Thymus (tissue), 11 donors: ENCODE results near the gene MYH9. TPM values are rescaled to one million over a fixed set of nuclear protein-coding genes. Genes with fewer than 3 reads are reported as not detected.
"Not testable (repeated sequence)": the region's sequence is repeated elsewhere in the genome, so short reads cannot be mapped to it uniquely, and the experiment has no call there.

Experiments
- DNase-seq, 9 donors: peaks; one replicate each; pipeline ENCODE4 v3.0.0-alpha.2; 2013; ENCODE audit warnings: low spot score in 9 of 9, low read depth in 6 of 9, missing footprints in 1 of 9
- H3K27ac ChIP-seq, 2 donors: one replicate each; pipeline ENCODE4 v1.5.1; 2013; ENCODE audit warnings: control low read depth in 1 of 2, low read depth in 1 of 2, low read length in 1 of 2, mild to moderate bottlenecking in 1 of 2, moderate library complexity in 1 of 2
- H3K27me3 ChIP-seq, 2 donors: one replicate each; pipeline ENCODE4 v1.5.1; 2013; ENCODE audit warnings: low read length in 1 of 2; ENCODE audit not compliant: control insufficient read depth in 2 of 2, insufficient read depth in 1 of 2
- H3K36me3 ChIP-seq, 2 donors: one replicate each; pipeline ENCODE4 v1.5.1; 2013; ENCODE audit warnings: low read length in 1 of 2, mild to moderate bottlenecking in 1 of 2, moderate library complexity in 1 of 2; ENCODE audit not compliant: control insufficient read depth in 2 of 2, insufficient read depth in 2 of 2
- H3K4me1 ChIP-seq, 2 donors: one replicate each; pipeline ENCODE4 v1.5.1; 2013; ENCODE audit warnings: low read length in 2 of 2; ENCODE audit not compliant: control insufficient read depth in 2 of 2, insufficient read depth in 2 of 2
- H3K4me3 ChIP-seq, 2 donors: one replicate each; pipeline ENCODE4 v1.5.1; 2013; ENCODE audit warnings: low read length in 2 of 2, control low read depth in 1 of 2, mild to moderate bottlenecking in 1 of 2
- H3K9me3 ChIP-seq, 2 donors: one replicate each; pipeline ENCODE4 v1.5.1; 2013; ENCODE audit warnings: low read length in 1 of 2, mild to moderate bottlenecking in 1 of 2; ENCODE audit not compliant: control insufficient read depth in 2 of 2, insufficient read depth in 1 of 2
- WGBS: extraction: QIAGEN DNeasy Blood & Tissue Kit; methylation state at CpG from one replicate; pipeline ENCODE4 v1.1.7; 2013; 5-methylcytosine and 5-hydroxymethylcytosine counted together
- polyA plus RNA-seq: library from polyadenylated mRNA; stranded (reverse); fragments of 200-250 nt; gene quantifications from one replicate; pipeline ENCODE4 v1.2.3, GENCODE V29; 2013
- total RNA-seq: library from RNA; stranded (reverse); fragments of 120-200 nt; gene quantifications from one replicate; pipeline ENCODE4 v1.2.4, GENCODE V29; 2013
- donor health status: healthy.

The MYH9 gene
- total and polyA plus RNA-seq, 2 donors = 123 to 155 TPM

GRCh38 chr22:36425977-36426523, 38.3 kb upstream of the MYH9 start:
- 90% methylated on average over 2 of the region's 2 CpGs for WGBS
- peak overlapping the region; percentile 24 to 31 for H3K27ac ChIP-seq
- DNase-seq = no peak
- peaks cover 4 to 24% of the 10 kb centered on the region in 2 donors for H3K4me1 ChIP-seq
- H3K4me3 ChIP-seq = no peak overlapping the region
- H3K27me3 ChIP-seq = no peaks in the 10 kb centered on the region
- H3K36me3 ChIP-seq = no peaks in the 10 kb centered on the region
- no peaks in the 10 kb centered on the region for H3K9me3 ChIP-seq

GRCh38 chr22:36424901-36425579, 37.3 kb upstream of the MYH9 start:
- H3K27ac ChIP-seq = no peak overlapping the region
- H3K9me3 ChIP-seq = no peaks in the 10 kb centered on the region
- no peak for DNase-seq

GRCh38 chr22:36424466-36424865, 36.7 kb upstream of the MYH9 start:
- not testable (repeated sequence) for H3K36me3 ChIP-seq, DNase-seq, H3K27me3 ChIP-seq, H3K4me3 ChIP-seq, H3K27ac ChIP-seq, H3K9me3 ChIP-seq
- peaks cover 5 to 31% of the 10 kb centered on the region in 2 donors for H3K4me1 ChIP-seq
- 97% methylated on average over 5 of the region's 5 CpGs for WGBS

More at GRCh38 chr22:36424901-36425579, 37.3 kb upstream of the MYH9 start:
- WGBS = 90% methylated on average over 5 of the region's 5 CpGs
- H3K4me1 ChIP-seq = peaks cover 4 to 28% of the 10 kb centered on the region in 2 donors
- H3K36me3 ChIP-seq = no peaks in the 10 kb centered on the region
- H3K27me3 ChIP-seq = no peaks in the 10 kb centered on the region
- no peak overlapping the region for H3K4me3 ChIP-seq

GRCh38 chr22:36423461-36424404, 36.0 kb upstream of the MYH9 start:
- Histone ChIP-seq H3K27me3 (no peaks in the 10 kb centered on the region), H3K4me1 (peaks cover 9 to 39% of the 10 kb centered on the region in 2 donors), H3K4me3 (no peak overlapping the region), H3K27ac (no peak overlapping the region), H3K36me3 (no peaks in the 10 kb centered on the region), H3K9me3 (no peaks in the 10 kb centered on the region)
- 89% methylated on average over 16 of the region's 16 CpGs for whole genome bisulfite sequencing
- no peak for DNase-seq

GRCh38 chr22:36422287-36423014, 34.7 kb upstream of the MYH9 start:
- no peak overlapping the region for H3K4me3 ChIP-seq
- H3K4me1 ChIP-seq = peaks cover 9 to 42% of the 10 kb centered on the region in 2 donors
- H3K27me3 ChIP-seq = no peaks in the 10 kb centered on the region
- no peak overlapping the region for H3K27ac ChIP-seq
- WGBS = 97% methylated on average over 14 of the region's 14 CpGs
- H3K9me3 ChIP-seq = no peaks in the 10 kb centered on the region
- no peak for DNase-seq
- no peaks in the 10 kb centered on the region for H3K36me3 ChIP-seq

- DNase-seq = no peak
- H3K27ac ChIP-seq = peak overlapping the region; percentile 26 to 40
- 95% methylated on average over 21 of the region's 21 CpGs for WGBS
- H3K36me3 ChIP-seq = no peaks in the 10 kb centered on the region
- peaks cover 0 to 3% of the 10 kb centered on the region in 2 donors for H3K9me3 ChIP-seq
- peaks cover 5 to 37% of the 10 kb centered on the region in 2 donors for H3K4me1 ChIP-seq
- no peaks in the 10 kb centered on the region for H3K27me3 ChIP-seq
- no peak overlapping the region for H3K4me3 ChIP-seq
Measured at GRCh38 chr22:36419912-36420882, 32.4 kb upstream of the MYH9 start.

GRCh38 chr22:36419177-36419911, 31.6 kb upstream of the MYH9 start:
- Histone ChIP-seq H3K4me3 (no peak overlapping the region), H3K4me1 (peaks cover 5 to 32% of the 10 kb centered on the region in 2 donors), H3K27ac (peak overlapping the region; percentile 19 to 67), H3K9me3 (peaks cover 0 to 3% of the 10 kb centered on the region in 2 donors), H3K27me3 (no peaks in the 10 kb centered on the region), H3K36me3 (no peaks in the 10 kb centered on the region)
- WGBS = 45% methylated on average over 13 of the region's 13 CpGs
- DNase-seq = peak in 4 of 9 donors; percentile 29 to 67 (median 42)
